GM19467 (cell line): Measurements from ENCODE around the gene SETD2.
"Not testable (repeated sequence)": the region's sequence is repeated elsewhere in the genome, so short reads cannot be mapped to it uniquely, and the experiment has no call there.

Experiments used
- ATAC-seq: cut with Tn5 transposase; IDR thresholded peaks from one replicate; pipeline ENCODE4 v1.9.1; 2021; ENCODE audit warnings: mild to moderate bottlenecking, moderate library complexity; ENCODE audit not compliant: unreplicated experiment

Gene SETD2

DNA sequence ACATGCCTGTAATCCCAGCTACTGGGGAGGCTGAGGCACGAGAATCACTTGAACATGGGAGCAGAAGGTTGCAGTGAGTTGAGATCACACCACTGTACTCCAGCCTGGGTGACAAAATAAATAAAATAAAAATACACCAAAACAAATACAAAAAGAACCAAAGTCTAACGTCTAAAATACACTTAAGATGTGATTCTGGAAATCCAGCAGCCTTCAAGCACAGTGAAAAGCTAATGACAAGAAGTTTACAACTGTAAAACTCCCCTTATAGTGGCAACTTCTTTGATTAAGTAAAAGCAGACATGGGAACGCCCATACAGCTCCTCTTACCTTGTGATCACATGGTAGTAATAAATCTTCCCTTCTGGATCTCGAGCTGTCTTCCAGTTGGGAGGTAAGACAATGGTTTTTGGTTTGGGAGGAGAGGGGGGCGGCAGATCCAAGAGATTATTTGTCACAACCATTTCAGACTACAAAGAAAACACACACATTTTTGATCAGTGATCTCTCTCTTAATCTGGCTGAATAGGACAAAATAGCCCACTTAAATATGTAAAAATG lies 121.6 kb downstream of the SETD2 start:
- ATAC-seq, result no peak

DNA sequence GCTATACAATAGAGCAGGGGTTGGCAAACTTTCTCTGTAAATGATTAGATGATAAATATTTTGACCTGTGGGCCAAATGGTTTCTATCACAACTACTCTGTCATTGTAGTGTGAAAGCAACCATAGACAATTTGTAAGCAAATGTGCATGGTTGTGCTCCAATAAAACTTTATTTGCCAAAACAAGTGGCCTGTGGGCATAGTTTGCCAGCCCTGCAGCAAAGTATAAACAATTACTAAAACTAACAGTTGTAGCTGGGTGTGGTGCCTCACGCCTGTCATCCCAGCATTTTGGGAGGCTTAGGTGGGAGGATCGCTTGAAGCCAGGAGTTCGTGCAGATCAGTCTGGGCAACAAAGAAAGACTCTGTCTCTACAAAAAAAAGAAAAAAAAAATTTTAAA lies 122.8 kb downstream of the SETD2 start:
- no peak for ATAC-seq

DNA sequence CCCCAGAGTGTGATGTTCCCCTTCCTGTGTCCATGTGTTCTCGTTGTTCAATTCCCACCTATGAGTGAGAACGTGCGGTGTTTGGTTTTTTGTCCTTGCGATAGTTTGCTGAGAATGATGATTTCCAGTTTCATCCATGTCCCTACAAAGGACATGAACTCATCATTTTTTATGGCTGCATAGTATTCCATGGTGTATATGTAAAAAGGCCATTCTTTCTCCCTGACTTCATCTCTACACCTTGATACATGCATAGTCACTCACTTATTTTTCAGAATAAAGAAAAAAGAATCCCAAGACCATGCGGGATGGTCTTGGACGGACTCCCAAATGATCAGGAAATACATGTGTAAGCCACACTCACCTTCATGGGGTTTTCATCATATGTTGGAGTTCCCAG lies 126.6 kb downstream of the SETD2 start:
- not testable (repeated sequence) for ATAC-seq

DNA sequence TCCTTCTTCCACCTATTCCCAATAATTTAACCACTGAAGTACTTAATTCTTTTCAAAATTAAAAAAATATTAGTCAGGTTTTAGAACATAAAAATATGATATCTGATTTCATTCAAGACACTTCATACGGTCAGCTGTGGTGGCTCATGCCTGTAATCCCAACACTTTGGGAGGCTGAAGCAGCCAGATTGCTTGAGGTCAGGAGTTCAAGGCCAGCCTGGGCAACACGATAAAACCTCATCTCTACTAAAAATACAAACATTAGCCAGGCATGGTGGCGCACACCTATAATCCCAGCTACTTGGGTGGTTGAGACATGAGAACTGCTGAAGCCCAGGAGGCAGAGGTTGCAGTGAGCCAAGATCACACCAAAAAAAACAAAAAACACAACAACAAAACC lies 127.8 kb downstream of the SETD2 start:
- ATAC-seq, result no peak

DNA sequence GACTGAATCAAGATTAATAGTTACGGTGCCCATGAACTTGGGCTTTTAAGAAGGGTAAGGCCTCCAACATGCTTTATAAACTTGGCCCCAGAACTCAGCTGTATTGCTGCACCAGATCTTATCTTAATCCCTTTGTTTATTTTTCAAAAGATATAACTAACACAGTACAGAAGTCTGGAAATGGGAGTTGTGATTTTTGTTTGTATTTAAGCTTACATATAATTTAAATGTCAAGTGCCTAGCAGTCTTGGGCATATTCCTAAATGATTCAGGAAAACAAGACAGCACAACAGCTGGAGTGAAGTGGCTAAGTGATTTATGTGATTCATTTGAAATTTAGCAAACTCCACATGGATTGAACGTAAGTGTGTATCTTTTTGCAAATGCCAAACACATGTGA lies 128.3 kb downstream of the SETD2 start:
- no peak for ATAC-seq

DNA sequence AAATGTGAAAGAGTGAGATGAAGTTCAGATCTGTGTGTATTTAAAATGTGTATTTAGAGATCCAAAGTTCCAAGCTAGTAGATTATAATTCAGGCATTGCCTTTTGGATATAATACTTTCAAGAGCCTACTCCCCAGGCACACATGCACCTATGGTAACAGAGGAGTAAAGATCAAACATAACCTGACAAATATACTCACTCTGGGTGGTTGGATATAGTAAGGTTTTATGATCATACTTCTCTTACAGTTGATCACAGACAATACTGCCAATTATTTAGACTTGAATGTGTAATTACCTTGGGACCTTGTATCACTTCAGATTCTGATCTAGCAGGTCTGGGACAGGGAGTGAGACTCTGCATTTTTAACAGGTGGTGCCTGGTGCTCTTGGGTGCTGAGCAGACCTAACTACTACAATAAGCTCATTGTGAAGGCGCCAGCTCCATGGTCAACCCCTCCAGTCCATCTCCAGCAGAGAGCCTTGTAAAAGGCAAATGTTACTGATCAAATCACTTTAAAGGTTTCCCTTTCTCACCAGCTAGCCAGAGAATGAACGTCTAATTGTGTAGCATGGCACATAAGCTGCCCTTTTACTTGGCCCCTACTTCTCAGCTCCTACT lies 128.9 kb downstream of the SETD2 start:
- ATAC-seq, result no peak

DNA sequence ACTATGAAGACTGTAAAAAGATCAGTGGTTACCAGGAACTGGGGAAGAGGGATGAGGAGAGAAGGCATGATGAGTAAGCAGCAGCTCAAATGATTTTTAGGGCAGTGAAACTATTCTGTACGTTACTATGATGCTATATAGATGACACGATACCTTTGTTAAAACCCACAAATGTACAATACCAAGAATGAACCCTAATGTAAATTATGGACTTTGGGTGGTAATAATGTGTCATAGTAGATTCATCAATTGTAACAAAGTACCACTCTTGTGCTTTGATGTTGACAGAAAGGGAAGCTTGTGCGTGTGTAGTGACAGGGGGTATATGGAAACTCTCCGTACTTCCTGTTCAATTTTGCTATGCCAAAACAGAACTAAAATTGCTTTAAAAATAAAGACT lies 132.9 kb downstream of the SETD2 start:
- not testable (repeated sequence) for ATAC-seq

DNA sequence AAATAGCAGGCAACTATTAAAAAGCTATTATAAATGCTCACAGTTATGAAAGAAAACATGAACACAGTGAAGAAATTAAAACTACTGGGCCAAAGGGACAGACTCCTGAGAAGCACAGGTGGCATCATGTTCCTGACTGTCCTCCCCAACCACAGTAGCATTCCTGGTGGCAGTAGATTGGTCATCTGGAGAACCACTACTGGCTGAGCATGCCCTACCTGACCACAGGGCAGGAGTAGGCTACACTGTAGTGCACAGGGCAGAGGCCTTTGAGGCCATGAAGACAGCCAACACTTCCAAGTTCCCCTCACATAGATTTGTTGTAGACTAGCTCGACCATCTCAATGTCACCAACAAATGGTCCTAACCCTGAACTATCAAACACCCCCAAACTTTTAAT lies 135.2 kb downstream of the SETD2 start:
- no peak for ATAC-seq

DNA sequence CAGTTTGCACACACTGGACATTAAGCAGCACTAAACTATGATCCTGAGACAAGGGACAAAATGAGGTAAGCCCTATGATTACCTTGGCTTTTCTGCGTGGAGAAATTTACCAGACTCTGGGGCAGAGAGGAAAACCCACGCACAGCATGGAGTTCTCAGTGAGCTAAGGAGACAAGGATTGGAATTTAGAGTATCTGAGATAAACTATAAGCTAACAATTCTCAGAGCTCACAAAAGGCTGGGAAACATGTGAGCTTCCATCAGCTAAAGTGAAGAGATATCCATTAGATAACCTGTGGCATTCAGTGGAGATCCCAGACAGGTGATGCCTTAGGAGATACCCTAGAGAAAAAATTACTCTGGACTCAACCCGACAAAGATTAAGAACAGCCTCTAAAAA lies 135.8 kb downstream of the SETD2 start:
- ATAC-seq, result no peak

DNA sequence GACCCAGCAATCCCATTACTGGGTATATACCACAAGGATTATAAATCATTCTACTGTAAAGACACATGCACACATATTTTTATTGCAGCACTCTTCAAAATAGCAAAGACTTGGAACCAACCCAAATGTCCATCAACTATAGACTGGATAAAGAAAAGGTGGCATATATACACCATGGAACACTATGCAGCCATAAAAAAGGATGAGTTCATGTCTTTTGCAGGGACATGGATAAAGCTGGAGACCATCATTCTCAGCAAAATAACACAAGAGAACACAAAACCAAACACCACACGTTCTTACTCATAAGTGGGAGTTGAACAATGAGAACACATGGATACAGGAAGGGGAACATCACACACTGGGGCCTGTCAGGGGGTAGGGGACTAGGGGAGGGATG lies 137.5 kb downstream of the SETD2 start:
- ATAC-seq, result not testable (repeated sequence)

DNA sequence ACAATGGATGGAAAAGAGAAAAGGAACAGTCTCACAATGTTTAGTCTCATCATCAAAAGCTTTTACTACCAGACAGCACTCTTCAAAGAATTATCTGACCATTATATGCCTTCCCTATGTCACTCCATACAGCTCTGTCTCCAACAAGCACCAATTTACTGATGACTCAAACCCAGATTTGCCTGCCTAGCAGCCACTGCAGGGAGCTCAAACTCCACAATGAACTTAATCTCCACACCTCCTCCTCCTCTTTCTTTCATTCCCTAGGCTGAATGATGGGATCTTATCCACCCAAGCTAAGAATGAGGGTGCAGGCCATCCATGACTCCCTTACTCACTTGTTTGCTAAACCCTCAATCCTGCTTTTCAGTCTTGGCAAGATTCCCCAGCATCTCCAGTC lies 139.0 kb downstream of the SETD2 start:
- no peak for ATAC-seq

DNA sequence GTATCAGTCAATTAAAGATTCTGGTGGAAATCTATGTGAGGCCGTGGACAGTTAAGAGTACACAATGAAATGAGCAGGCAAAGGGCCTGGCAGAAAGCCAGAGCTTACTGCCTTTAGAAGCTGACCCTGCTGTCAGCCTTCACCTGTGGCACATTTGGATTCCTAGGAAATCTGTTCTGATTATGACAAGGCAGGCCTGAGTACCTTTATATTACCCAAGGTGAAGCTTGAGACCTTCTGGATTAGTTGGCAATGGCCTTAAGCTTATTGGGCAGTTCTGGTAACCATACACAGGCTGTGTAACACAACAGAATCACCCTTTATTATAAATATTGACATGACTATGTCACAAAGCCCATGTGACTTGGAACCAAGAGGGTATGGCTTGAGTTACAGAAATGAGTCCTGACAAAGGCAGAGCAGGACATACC lies 141.3 kb downstream of the SETD2 start:
- ATAC-seq, result no peak

DNA sequence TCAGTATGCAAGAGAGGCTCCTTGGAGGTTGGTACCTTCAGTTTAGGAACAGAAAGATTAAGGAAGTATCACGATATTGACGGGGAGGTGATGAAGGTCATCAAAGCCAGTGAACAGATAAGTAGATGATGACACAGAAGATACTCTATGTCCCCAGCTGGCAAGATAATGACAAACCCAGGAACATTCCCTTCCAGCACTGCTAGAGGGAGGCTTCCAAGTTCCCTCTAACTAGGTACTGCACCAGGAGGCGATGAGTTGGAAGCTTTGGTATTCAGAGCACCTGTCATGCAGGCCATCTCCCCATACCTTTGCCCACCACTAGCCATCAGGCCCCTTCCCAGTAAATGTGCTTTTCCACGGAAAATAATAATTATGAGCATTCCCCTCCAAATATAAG lies 143.6 kb downstream of the SETD2 start:
- ATAC-seq, result no peak

DNA sequence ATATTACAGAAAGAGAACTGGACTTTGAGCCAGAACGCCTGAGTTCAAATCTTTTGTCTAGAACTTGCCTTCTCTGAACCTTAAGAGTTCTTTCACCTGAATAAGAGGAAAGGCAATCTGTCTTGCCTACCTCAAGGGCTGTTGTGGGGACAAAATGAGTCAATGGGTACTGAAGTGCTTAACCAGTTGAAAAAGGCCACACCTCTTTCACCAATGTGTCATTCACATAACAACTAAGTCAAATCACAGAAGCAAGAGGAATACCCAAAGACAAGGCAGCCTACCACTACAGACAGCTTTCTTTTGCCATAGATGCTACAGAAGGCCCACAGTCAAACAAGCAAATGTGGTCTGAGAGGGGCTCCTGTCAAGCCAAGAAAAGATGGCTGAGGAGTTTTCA lies 144.7 kb downstream of the SETD2 start:
- ATAC-seq, result no peak

DNA sequence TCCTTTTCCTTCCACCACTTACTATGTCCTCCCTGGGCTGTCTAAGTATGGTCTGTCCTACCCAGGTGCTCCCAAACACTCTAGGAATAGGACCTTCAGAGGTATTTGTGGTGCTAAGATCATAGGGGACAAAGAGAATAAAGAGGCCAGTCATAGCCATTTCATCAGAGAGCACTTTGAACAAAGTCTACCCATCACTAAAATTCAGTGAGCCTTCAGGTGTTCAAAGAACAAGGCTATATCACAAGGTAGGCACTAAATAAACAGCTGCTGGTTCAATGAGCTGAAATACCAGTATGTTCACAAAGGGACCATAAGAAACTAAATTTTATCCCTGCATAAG lies 145.7 kb downstream of the SETD2 start:
- no peak for ATAC-seq

DNA sequence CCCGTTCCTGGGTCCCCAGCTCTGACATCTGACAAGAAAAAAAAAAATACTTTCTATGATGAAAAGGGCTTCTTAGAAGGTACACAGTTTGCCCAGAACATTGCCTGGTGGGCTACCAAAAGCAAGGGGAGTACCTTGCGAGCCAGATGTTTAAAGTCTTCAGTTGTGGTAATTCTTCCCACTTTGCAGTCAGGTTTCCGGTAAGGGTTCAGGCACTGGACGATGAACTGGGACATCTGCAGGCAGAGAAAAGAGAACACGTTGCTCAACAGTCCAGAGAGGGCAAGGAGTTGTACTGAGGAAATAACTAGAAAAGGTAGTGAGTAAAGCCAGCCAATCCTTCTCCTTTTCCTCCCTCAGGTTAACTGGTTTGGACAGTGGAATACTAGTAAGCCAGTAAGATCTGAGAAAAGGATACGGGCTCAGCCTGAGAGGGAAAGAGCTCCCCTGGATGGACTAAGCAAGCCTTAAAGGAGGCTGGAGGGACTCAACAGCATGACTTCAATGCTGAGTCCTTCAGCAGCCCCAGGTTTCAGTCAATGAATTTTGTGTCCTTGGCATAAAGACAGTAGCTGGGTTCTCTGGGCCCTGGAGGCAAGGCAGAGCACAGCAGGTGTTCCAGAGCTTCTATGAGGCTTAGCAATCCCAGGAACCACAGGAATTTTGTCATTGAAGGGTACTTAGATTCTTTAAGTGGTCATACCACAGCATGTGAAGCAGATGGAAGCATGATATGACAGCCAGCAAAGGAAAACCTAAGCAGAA lies 146.2 kb downstream of the SETD2 start:
- ATAC-seq, result no peak

DNA sequence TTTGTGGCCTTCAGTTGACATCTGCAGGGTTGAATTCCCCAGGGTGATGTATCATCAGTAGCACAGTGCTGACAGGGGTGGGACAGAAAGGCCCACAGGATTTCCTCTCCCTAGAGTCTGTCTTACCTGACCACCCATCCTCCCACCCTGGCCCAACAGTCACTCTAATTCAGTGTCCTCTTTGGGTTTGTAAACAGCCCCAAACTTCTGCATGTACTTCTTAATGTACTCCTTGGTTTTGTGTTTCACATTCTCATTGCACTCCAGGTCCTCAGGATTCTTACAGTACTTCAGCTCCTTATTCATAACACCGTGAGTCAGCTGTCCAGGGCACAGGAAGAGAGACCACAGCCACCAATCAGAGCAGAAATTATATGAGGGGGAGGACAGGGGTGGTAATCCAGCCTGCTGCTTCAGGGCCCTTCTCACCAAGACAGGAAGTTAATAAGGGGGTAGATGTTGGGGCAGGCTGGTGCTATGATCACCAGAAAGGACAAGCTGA lies 146.9 kb downstream of the SETD2 start:
- ATAC-seq, result no peak

DNA sequence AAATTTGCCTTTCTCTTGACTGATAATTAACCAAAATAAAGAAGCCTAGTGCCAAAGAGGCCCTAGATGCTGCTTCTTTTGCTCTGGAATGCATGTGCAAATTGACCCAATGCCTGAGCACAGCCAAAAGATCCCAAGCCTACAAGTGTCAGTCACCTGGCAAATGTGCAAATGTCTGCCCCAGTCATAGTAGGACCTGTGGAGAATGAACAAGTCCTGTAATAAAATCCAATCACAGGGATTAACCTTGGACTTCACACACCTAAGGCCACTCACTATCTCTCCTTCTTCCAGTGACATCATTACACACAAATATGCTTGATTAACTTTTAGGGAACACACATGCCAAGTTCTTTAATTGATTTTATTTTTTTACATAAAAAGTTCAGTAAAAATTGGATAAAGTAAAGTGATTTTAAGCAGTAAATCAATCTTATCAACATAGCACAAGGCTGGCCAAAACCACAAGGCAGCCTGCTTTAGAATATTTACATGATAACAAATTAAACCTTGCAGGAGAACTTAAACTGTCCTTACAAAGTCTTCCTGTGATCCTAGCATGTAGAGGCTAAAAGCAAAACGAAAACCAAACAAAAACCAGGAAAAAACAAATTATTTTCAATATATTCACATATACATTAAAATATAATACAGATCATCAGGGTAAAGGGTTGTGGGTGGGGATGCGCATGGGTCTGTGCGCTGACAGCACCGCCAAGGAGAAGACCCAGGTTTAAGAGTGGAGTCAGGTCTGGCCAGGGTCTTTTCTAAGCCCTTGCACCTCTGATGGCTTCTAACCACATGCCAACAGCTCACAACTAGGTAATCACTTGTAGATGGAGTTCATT lies 147.6 kb downstream of the SETD2 start:
- no peak for ATAC-seq

DNA sequence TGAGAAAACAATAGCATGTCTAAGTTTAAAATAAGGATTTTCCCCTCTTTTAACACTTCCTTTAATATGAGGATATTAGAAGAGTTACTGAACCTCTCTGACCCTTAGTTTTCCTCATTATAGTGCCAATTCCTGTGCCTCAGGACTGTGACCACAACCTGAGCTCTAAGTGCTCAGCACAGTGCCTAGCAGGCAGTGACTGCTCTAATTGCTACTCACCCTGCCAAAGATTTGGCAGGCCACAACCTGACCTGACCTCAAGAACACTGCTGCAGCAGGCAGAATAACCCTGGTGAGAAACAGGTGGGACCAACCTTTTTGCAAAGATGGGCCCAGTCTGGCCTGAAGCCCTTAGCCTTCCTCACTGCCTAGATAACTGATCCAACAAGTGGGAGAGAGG lies 148.8 kb downstream of the SETD2 start:
- no peak for ATAC-seq

DNA sequence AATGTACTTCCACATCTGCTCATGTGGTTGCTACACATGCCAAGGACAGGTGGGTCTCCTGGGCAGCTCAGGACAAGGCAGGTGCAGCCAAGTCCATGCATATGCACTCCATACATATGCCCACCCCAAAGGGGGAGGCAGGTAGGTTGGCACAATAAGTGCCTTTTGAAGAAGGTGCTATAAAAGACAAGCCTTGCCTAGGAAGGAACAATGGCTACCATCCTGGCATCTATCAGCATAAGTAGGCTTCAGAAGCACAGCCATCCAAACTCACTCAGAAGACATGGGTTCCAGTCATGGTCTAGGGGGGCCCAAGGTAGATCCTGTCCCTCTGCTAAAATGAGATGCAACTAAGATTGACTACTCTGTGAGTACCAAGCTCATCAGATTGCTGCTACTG lies 149.9 kb downstream of the SETD2 start:
- ATAC-seq, result no peak

DNA sequence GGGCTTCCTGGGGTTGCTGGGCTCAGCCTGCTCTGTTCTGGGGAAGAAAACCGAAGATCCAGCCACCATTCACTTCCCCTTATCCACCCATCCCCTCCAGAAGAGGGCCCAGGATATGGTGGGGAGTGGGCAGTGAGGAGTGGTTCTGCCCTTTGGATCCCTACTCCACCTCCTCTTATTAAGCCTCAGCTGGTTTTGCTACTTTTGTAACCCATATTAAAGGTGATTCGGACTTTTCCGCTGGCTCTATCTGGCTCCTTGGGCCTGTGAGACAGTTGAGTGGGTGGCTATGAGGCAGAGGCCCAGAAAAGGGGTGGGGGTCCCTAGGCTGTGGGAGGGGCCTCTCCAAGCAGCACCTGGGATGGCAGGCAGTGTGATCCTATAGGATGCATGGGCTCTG lies 150.7 kb downstream of the SETD2 start:
- no peak for ATAC-seq
